Neutrophil (primary cell): ENCODE measurements around the gene PLEKHG4B.
"Not testable (repeated sequence)": the region's sequence is repeated elsewhere in the genome, so short reads cannot be mapped to it uniquely, and the experiment has no call there.

Experiments used
- H3K27ac ChIP-seq: fragments of 200-600 bp; sonication (generic); 2 replicates; pipeline ENCODE4 v1.5.1; 2016; ENCODE audit warnings: mild to moderate bottlenecking, moderate library complexity
- H3K27me3 ChIP-seq: fragments of 200-600 bp; sonication (generic); 2 replicates; pipeline ENCODE4 v1.6.0; 2016; ENCODE audit warnings: mild to moderate bottlenecking
- H3K36me3 ChIP-seq: fragments of 200-600 bp; sonication (generic); 2 replicates; pipeline ENCODE4 v1.5.1; 2017
- H3K4me1 ChIP-seq, 2 experiments: fragments of 200-600 bp in 1 of 2; sonication (generic) in 1 of 2; 1 replicate in 1 of 2; 2 replicates in 1 of 2; pipeline versions ENCODE4 v1.5.1 to v1.6.1; 2013 to 2016; ENCODE audit warnings: low read depth in 1 of 2, low read length in 1 of 2, mild to moderate bottlenecking in 1 of 2, moderate library complexity in 1 of 2; ENCODE audit not compliant: control insufficient read depth in 1 of 2, insufficient read depth in 1 of 2
- H3K4me3 ChIP-seq, 2 experiments: fragments of 200-600 bp in 1 of 2; sonication (generic) in 1 of 2; 1 replicate in 1 of 2; 2 replicates in 1 of 2; pipeline ENCODE4 v1.5.1; 2013 to 2016; ENCODE audit warnings: low read depth in 1 of 2, low read length in 1 of 2, mild to moderate bottlenecking in 1 of 2, moderate library complexity in 1 of 2
- H3K9me3 ChIP-seq: fragments of 200-600 bp; sonication (generic); 2 replicates; pipeline ENCODE4 v1.5.1; 2016
- TF ChIP-seq, protein P1 (sequence below): fragments of 200-600 bp; sonication (generic); IDR thresholded peaks from 2 replicates; pipeline ENCODE4 v1.5.1; 2016; ENCODE audit warnings: antibody characterized with exemption

PLEKHG4B gene

DNA sequence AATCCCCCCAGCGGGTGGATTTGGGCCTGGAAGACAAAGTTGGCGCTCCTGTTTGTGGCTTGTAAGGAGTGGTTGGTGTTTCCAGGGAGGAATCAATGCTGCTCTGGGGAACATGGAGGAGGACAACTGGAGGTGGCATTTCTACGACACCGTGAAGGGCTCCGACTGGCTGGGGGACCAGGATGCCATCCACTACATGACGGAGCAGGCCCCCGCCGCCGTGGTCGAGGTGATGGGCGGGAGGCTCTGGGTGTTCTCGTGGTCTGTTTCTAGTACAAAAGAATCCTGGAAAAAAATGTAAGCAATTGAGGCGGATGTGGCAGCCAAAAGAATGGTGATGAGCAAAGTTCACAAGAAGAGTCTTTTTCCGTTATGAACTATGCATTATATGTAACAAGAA lies 133.4 kb downstream of the PLEKHG4B start:
- Histone ChIP-seq H3K4me1 (peaks cover 6 to 11% of the 10 kb centered on the region in 2 experiments), H3K36me3 (peaks cover 65% of the 10 kb centered on the region), H3K27me3 (no peaks in the 10 kb centered on the region), H3K4me3 (no peak overlapping the region), H3K27ac (no peak overlapping the region), H3K9me3 (no peaks in the 10 kb centered on the region)
- TF ChIP-seq, protein P1, sequence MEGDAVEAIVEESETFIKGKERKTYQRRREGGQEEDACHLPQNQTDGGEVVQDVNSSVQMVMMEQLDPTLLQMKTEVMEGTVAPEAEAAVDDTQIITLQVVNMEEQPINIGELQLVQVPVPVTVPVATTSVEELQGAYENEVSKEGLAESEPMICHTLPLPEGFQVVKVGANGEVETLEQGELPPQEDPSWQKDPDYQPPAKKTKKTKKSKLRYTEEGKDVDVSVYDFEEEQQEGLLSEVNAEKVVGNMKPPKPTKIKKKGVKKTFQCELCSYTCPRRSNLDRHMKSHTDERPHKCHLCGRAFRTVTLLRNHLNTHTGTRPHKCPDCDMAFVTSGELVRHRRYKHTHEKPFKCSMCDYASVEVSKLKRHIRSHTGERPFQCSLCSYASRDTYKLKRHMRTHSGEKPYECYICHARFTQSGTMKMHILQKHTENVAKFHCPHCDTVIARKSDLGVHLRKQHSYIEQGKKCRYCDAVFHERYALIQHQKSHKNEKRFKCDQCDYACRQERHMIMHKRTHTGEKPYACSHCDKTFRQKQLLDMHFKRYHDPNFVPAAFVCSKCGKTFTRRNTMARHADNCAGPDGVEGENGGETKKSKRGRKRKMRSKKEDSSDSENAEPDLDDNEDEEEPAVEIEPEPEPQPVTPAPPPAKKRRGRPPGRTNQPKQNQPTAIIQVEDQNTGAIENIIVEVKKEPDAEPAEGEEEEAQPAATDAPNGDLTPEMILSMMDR, result no peak

DNA sequence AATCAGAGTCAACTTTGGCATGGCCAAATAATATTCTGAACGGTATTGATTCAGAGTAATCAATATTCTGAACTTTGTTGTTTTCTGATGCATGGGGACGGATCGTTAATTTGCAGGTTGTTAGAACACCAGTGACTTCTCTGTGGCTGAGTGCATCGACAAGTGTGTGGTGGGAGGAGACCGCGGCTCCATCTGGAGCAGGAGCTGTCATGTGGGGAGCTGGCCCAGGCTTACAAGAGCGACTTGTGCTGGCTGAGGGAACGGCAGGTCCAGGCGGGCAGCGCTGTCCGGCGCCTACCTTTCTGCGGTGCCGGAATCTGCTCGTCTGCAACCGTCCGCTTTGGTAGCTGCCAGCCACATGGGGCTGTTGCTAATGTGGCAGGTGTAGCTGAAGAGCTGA lies 135.4 kb downstream of the PLEKHG4B start:
- not testable (repeated sequence) for H3K27me3 ChIP-seq, H3K27ac ChIP-seq, H3K9me3 ChIP-seq, H3K4me1 ChIP-seq, H3K4me3 ChIP-seq
- H3K36me3 ChIP-seq, result peaks cover 84% of the 10 kb centered on the region

DNA sequence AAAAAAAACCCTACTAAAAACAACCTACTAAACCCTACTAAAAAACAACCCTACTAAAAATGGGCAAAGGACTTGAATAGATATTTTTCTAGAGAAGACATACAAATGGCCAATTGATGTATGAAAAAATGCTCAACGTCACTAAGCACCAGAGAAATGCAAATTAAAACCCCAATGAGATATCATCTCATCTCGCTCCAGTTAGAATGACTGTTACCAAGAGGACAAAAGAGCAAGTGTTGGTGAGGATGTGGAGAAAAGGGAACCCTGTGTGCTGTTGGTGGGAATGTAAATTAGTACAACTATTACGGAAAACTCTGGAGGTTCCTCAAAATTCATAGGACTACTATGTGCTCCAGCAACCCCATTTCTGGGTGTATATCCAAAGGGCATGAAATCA lies 136.9 kb downstream of the PLEKHG4B start:
- Histone ChIP-seq H3K4me3 (no peak overlapping the region), H3K9me3 (no peaks in the 10 kb centered on the region), H3K27me3 (no peaks in the 10 kb centered on the region), H3K27ac (no peak overlapping the region), H3K4me1 (no peaks in the 10 kb centered on the region), H3K36me3 (peaks cover 98% of the 10 kb centered on the region)
- TF ChIP-seq, protein P1, result no peak

DNA sequence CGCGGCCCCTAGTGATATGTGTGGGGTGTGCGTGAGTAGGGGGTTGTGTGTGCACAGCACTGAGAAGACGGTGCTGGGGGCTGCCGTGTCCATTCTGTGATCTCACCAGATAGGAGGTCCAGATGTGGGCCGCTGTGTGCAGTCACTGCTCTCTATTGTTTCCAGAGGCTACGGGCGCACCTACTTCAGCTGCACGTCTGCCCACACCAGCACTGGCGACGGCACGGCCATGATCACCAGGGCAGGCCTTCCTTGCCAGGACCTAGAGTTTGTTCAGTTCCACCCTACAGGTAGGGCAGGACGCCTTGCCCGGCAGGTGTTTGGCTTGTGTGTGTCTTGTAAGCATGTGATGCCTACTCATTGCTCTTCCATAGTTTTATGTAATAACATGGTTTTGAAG lies 138.7 kb downstream of the PLEKHG4B start:
- Histone ChIP-seq H3K36me3 (peaks cover 96% of the 10 kb centered on the region), H3K27me3 (no peaks in the 10 kb centered on the region)
- TF ChIP-seq, protein P1, result no peak

DNA sequence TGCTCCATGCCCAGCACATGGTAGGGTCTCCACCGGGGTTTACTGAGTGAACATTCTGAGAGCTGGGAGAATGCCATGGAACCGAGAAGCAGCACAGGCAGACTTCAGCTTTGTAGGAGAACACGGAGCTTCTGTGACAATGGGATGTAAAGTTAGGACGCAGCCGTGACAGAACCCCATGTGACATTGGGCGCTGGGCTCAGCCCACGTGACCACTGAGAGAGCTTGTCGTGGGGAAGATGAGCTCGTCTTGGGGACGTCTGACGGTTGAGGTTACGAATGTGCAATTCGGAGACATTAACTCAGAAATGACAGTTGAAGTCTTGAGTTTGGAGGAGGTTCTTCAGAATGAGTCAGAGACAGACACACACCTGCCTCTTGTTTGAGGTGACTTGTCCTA lies 139.7 kb downstream of the PLEKHG4B start:
- Histone ChIP-seq H3K4me3 (no peak overlapping the region), H3K36me3 (peaks cover 95% of the 10 kb centered on the region), H3K9me3 (no peaks in the 10 kb centered on the region), H3K27ac (no peak overlapping the region), H3K27me3 (no peaks in the 10 kb centered on the region), H3K4me1 (no peaks in the 10 kb centered on the region)
- TF ChIP-seq, protein P1, result no peak

More for the DNA sequence above, 138.7 kb downstream of the PLEKHG4B start:
- no peaks in the 10 kb centered on the region for H3K9me3 ChIP-seq
- H3K27ac ChIP-seq, result no peak overlapping the region
- no peak overlapping the region for H3K4me3 ChIP-seq
- H3K4me1 ChIP-seq, result no peaks in the 10 kb centered on the region

DNA sequence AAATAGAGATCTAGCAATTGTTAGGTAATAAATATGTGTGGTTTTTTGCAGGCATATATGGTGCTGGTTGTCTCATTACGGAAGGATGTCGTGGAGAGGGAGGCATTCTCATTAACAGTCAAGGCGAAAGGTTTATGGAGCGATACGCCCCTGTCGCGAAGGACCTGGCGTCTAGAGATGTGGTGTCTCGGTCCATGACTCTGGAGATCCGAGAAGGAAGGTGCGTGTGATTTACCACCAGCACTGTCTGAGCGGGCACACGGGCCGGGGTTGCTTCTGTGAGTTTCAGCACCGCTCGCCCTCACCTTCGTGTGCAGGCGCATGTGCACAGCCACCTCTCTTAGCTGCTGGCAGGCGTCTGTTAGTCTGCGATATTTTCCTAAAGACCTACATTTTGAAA lies 141.5 kb downstream of the PLEKHG4B start:
- H3K9me3 ChIP-seq, H3K4me3 ChIP-seq, H3K27me3 ChIP-seq, H3K4me1 ChIP-seq, H3K27ac ChIP-seq: not testable (repeated sequence)
- H3K36me3 ChIP-seq, result peaks cover 89% of the 10 kb centered on the region

DNA sequence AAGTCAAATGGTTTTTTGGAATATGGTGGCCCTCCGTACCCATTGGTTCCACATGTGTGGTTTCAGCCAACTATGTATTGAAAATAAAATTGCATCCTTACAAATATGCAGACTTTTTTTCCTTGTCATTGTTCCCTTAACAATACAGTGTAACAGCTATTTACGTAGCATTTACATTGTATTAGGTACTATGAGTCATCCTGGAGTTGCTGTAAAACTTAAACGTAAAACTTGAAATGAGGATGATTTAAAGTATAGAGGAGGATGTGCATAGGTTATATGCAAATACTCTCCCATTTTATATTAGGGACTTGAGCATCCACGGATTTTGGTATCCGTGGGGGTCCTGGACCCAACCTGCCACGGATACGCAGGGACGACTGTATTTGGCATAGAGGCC lies 142.5 kb downstream of the PLEKHG4B start:
- H3K4me1 ChIP-seq, result no peaks in the 10 kb centered on the region
- peaks cover 87% of the 10 kb centered on the region for H3K36me3 ChIP-seq
- no peak overlapping the region for H3K27ac ChIP-seq
- TF ChIP-seq, protein P1, result no peak
- H3K27me3 ChIP-seq, result no peaks in the 10 kb centered on the region
- no peaks in the 10 kb centered on the region for H3K9me3 ChIP-seq
- H3K4me3 ChIP-seq, result no peak overlapping the region

DNA sequence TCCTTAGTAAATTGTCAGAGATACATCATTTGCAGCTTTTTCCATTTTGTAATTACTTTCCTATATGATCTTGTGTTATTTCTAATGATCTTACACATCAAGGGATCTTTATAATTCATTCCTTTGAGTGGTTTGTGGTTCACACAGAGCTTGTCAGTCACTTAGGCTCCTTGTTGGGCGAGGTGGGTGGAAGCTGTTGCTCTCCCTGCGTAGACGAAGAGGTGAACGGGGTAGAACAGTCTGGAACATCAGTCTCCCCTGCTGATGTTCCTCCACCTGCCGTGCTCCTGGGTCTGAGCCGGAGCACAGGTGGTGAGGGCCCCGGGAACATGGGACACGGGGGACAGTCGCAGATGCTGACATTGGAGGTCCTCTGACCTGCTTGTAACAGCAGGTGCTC lies 143.6 kb downstream of the PLEKHG4B start:
- H3K9me3 ChIP-seq, H3K27ac ChIP-seq, H3K4me1 ChIP-seq, H3K27me3 ChIP-seq, H3K4me3 ChIP-seq: not testable (repeated sequence)
- H3K36me3 ChIP-seq, result peaks cover 86% of the 10 kb centered on the region

DNA sequence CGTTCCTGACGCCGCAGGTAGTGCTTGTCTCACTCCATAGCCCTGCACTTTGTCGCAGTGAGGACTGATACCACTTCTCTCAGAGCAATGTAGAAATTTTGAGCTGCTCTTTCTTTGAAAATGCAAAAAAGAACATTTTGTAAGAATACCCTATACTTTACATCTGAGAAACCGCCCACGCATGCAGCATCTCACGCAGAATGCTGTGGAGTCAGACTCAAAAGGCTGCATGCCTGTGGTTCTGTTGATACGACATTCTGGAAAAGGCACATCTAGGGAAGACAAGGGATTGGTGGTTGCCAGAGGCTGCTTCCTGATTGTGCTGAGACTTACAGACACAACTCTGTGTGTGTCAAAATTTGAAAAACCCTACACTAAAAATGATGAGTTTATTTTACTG lies 146.0 kb downstream of the PLEKHG4B start:
- H3K9me3 ChIP-seq, H3K4me1 ChIP-seq, H3K27ac ChIP-seq, H3K27me3 ChIP-seq, H3K4me3 ChIP-seq: not testable (repeated sequence)
- peaks cover 87% of the 10 kb centered on the region for H3K36me3 ChIP-seq
